Liver (tissue), 9 donors: ENCODE measurements around the gene SUMO1. TPM values are rescaled to one million over a fixed set of nuclear protein-coding genes. Genes with fewer than 3 reads are reported as not detected.

Experiments
- DNase-seq: peaks from one replicate; pipeline ENCODE4 v3.0.0-alpha.2; 2017; ENCODE audit warnings: low spot score
- H3K27ac ChIP-seq, 2 donors: one replicate each; pipeline ENCODE4 v1.7.0; 2013; ENCODE audit warnings: inconsistent platforms in 2 of 2, low read length in 2 of 2, control low read depth in 1 of 2, low read depth in 1 of 2, mild to moderate bottlenecking in 1 of 2
- H3K27me3 ChIP-seq, 4 donors: one replicate each; pipeline versions ENCODE4 v1.6.1 to v1.7.0; 2013; ENCODE audit warnings: low read length in 3 of 4, inconsistent platforms in 1 of 4, mild to moderate bottlenecking in 1 of 4, moderate library complexity in 1 of 4; ENCODE audit not compliant: control insufficient read depth in 4 of 4, insufficient read depth in 4 of 4
- H3K36me3 ChIP-seq, 4 donors: one replicate each; pipeline versions ENCODE4 v1.6.1 to v1.7.0; 2013; ENCODE audit warnings: low read length in 3 of 4, mild to moderate bottlenecking in 3 of 4, low read depth in 1 of 4, moderate library complexity in 1 of 4; ENCODE audit not compliant: control insufficient read depth in 4 of 4, insufficient read depth in 3 of 4
- H3K4me1 ChIP-seq, 4 donors: one replicate each; pipeline versions ENCODE4 v1.6.1 to v1.7.0; 2013; ENCODE audit warnings: low read length in 3 of 4, mild to moderate bottlenecking in 3 of 4, moderate library complexity in 1 of 4; ENCODE audit not compliant: control insufficient read depth in 4 of 4, insufficient read depth in 4 of 4
- H3K4me3 ChIP-seq, 3 donors: one replicate each; pipeline versions ENCODE4 v1.6.1 to v1.7.0; 2013; ENCODE audit warnings: low read length in 3 of 3, control low read depth in 1 of 3, low read depth in 1 of 3, mild to moderate bottlenecking in 1 of 3
- H3K9ac ChIP-seq, 2 donors: one replicate each; pipeline ENCODE4 v1.7.0; 2013; ENCODE audit warnings: low read length in 2 of 2, mild to moderate bottlenecking in 2 of 2, moderate library complexity in 2 of 2, control low read depth in 1 of 2, low read depth in 1 of 2
- H3K9me3 ChIP-seq, 4 donors: one replicate each; pipeline versions ENCODE4 v1.6.1 to v1.7.0; 2013; ENCODE audit warnings: low read length in 3 of 4; ENCODE audit not compliant: control insufficient read depth in 4 of 4
- EGR1 ChIP-seq, 2 donors: IDR thresholded peaks; 2 replicates each; pipeline ENCODE4 v1.6.1; 2016 to 2018; ENCODE audit warnings: antibody characterized with exemption in 2 of 2, low read depth in 2 of 2
- FOXA1 ChIP-seq: IDR thresholded peaks from 2 replicates; pipeline ENCODE4 v1.6.1; 2016; ENCODE audit warnings: antibody characterized with exemption
- FOXA2 ChIP-seq: IDR thresholded peaks from 2 replicates; pipeline ENCODE4 v1.6.1; 2016; ENCODE audit warnings: antibody characterized with exemption
- GABPA ChIP-seq, 2 donors: IDR thresholded peaks in 1 of 2; conservative IDR thresholded peaks in 1 of 2; 2 replicates each; pipeline ENCODE4 v1.6.1; 2016; ENCODE audit warnings: antibody characterized with exemption in 2 of 2, mild to moderate bottlenecking in 1 of 2, moderate library complexity in 1 of 2
- HNF4A ChIP-seq, 2 donors: conservative IDR thresholded peaks; 2 replicates each; pipeline ENCODE4 v1.6.1; 2016; ENCODE audit warnings: antibody characterized with exemption in 2 of 2, mild to moderate bottlenecking in 2 of 2
- HNF4G ChIP-seq: IDR thresholded peaks from 2 replicates; pipeline ENCODE4 v1.6.1; 2016; ENCODE audit warnings: antibody characterized with exemption
- JUND ChIP-seq, 2 donors: IDR thresholded peaks; 2 replicates each; pipeline ENCODE4 v1.6.1; 2016; ENCODE audit warnings: antibody characterized with exemption in 2 of 2
- MAX ChIP-seq: IDR thresholded peaks from 2 replicates; pipeline ENCODE4 v1.6.1; 2016; ENCODE audit warnings: antibody characterized with exemption
- NR2F2 ChIP-seq: IDR thresholded peaks from 2 replicates; pipeline ENCODE4 v1.6.1; 2016; ENCODE audit warnings: antibody characterized with exemption
- RAD21 ChIP-seq, 2 donors: IDR thresholded peaks; 2 replicates each; pipeline ENCODE4 v1.6.1; 2016; ENCODE audit warnings: antibody characterized with exemption in 2 of 2, mild to moderate bottlenecking in 2 of 2
- REST ChIP-seq: IDR thresholded peaks from 2 replicates; pipeline ENCODE4 v1.6.1; 2016; ENCODE audit warnings: antibody characterized with exemption, mild to moderate bottlenecking
- RXRA ChIP-seq, 2 donors: IDR thresholded peaks; 2 replicates each; pipeline ENCODE4 v1.6.1; 2017 to 2018; ENCODE audit warnings: antibody characterized with exemption in 2 of 2, mild to moderate bottlenecking in 1 of 2
- SP1 ChIP-seq: IDR thresholded peaks from 2 replicates; pipeline ENCODE4 v1.6.1; 2018; ENCODE audit warnings: antibody characterized with exemption, mild to moderate bottlenecking
- TAF1 ChIP-seq: conservative IDR thresholded peaks from 2 replicates; pipeline ENCODE4 v1.6.1; 2016; ENCODE audit warnings: antibody characterized with exemption, mild to moderate bottlenecking
- ZBTB33 ChIP-seq: IDR thresholded peaks from 2 replicates; pipeline ENCODE4 v1.6.1; 2016; ENCODE audit warnings: antibody characterized with exemption
- WGBS: extraction: QIAGEN DNeasy Blood & Tissue Kit; methylation state at CpG from one replicate; pipeline ENCODE4 v1.1.7; 2013; 5-methylcytosine and 5-hydroxymethylcytosine counted together
- polyA plus RNA-seq, 2 donors: library from polyadenylated mRNA; stranded (reverse) in 1 of 2; unstranded in 1 of 2; fragments of 200-250 nt in 1 of 2; fragments of >200 nt in 1 of 2; fragmentation: Nextera tagmentation in 1 of 2; extraction: Ambion mirVana in 1 of 2; gene quantifications; one replicate each; pipeline versions ENCODE4 v1.2.1 to v1.2.3, GENCODE V29; 2013 to 2015
- total RNA-seq, 2 donors: library from RNA; depleted of rRNA; stranded (reverse); fragments of >200 nt; gene quantifications; one replicate each; pipeline ENCODE4 v1.2.3, GENCODE V29; 2014
- TF ChIP-seq, protein P1 (sequence below): fragments of 150-350 bp; IDR thresholded peaks from 2 replicates; pipeline ENCODE4 v1.5.1; 2017; ENCODE audit warnings: improper control_type of control experiment, low read depth, low read length; ENCODE audit not compliant: missing input control
- donor health status: healthy.
- donor health status: healthy.
- donor health status: healthy.
- donor health status: healthy.
- donor health status: healthy.

SUMO1 gene
- total and polyA plus RNA-seq, 4 donors: 42.7 to 139 (median 51.4) TPM

DNA sequence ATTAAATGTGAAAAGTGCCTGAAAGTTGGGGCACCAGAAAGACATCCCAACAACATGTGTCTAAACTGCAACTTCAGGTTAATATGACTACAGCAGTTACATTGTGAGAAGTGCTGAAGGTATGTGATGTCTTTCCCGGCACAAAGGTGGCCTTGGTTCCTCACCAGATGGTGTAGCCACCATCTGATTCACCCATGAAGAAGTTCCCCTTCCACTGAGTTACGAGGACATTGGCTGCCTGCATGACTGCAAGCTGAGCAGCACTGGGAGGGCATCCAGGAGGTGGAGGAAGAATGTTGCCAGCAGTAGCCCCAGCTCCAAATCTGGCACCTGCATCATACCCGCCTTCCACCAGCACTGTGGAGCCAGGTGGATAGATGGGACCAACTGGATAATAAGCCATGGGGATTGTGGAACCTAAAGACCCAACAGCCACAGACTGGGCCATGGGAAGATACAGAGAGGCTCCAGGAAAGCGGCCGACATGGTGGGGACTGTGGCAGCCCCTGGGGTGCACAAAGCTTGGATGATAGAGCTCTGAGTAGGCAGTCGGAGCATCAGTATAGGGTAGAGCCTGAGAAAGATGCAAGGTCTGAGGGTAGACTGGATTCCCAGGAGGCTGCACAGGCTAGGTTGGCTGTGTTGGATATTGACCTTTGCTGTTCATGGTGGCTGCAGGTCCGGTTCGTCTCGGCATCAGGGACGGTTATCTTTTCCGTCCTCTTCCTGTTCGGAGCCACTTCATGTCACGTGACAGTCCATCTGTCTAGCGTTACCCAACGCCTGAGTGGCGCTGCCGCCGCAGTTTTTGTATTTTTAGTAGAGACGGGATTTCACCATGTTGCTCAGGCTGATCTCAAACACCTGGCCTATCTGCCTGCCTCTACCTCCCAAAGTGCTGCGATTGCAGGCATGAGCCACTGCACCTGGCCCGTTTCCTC, 36.9 kb downstream of the SUMO1 start:
- no peak overlapping the region for H3K4me3 ChIP-seq
- WGBS: 91% methylated on average over 21 of the region's 21 CpGs
- H3K9ac ChIP-seq: no peak overlapping the region
- no peak for DNase-seq
- no peaks in the 10 kb centered on the region for H3K27me3 ChIP-seq
- no peaks in the 10 kb centered on the region for H3K9me3 ChIP-seq
- H3K36me3 ChIP-seq: peaks cover 6 to 8% (median 7%) of the 10 kb centered on the region in 4 donors
- TF ChIP-seq NR2F2: no peak
- TF ChIP-seq EGR1 (IDR thresholded peaks at IDR 0.05; ENCODE audit: low read depth in 2 of 2): no peak
- no peak for TF ChIP-seq MAX
- TF ChIP-seq, protein P1, sequence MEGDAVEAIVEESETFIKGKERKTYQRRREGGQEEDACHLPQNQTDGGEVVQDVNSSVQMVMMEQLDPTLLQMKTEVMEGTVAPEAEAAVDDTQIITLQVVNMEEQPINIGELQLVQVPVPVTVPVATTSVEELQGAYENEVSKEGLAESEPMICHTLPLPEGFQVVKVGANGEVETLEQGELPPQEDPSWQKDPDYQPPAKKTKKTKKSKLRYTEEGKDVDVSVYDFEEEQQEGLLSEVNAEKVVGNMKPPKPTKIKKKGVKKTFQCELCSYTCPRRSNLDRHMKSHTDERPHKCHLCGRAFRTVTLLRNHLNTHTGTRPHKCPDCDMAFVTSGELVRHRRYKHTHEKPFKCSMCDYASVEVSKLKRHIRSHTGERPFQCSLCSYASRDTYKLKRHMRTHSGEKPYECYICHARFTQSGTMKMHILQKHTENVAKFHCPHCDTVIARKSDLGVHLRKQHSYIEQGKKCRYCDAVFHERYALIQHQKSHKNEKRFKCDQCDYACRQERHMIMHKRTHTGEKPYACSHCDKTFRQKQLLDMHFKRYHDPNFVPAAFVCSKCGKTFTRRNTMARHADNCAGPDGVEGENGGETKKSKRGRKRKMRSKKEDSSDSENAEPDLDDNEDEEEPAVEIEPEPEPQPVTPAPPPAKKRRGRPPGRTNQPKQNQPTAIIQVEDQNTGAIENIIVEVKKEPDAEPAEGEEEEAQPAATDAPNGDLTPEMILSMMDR: no peak
- TF ChIP-seq SP1: no peak
- TF ChIP-seq JUND (IDR thresholded peaks at IDR 0.05): no peak
- TF ChIP-seq GABPA (IDR thresholded peaks at IDR 0.05 in 1 of 2, conservative IDR thresholded peaks at IDR 0.05 in 1 of 2): no peak
- TF ChIP-seq HNF4A (conservative IDR thresholded peaks at IDR 0.05): no peak
- no peak for TF ChIP-seq ZBTB33
- TF ChIP-seq FOXA2: no peak
- no peak for TF ChIP-seq HNF4G
- no peak for TF ChIP-seq TAF1
- no peak for TF ChIP-seq RAD21 (IDR thresholded peaks at IDR 0.05)
- TF ChIP-seq REST: no peak
- TF ChIP-seq RXRA (IDR thresholded peaks at IDR 0.05): no peak
- TF ChIP-seq FOXA1: no peak
- no peak overlapping the region for H3K27ac ChIP-seq
- H3K4me1 ChIP-seq: no peaks in the 10 kb centered on the region
